Sigmoid colon (tissue), 7 donors: ENCODE measurements around the gene GPR39. TPM values are rescaled to one million over a fixed set of nuclear protein-coding genes. Genes with fewer than 3 reads are reported as not detected.
A peak's percentile ranks its signal among the peaks of the same experiment; 100 is the strongest.

Source experiments
- DNase-seq: peaks from one replicate; pipeline ENCODE4 v3.0.0-alpha.2; 2019
- H3K27ac ChIP-seq, 4 donors: fragments of 200-600 bp; sonication (generic); one replicate each; pipeline ENCODE4 v1.5.1; 2016 to 2019; ENCODE audit warnings: mild to moderate bottlenecking in 1 of 4
- H3K27me3 ChIP-seq, 3 donors: fragments of 200-600 bp; sonication (generic); one replicate each; pipeline ENCODE4 v1.5.1; 2019; ENCODE audit warnings: mild to moderate bottlenecking in 1 of 3
- H3K36me3 ChIP-seq, 4 donors: fragments of 200-600 bp; sonication (generic); one replicate each; pipeline ENCODE4 v1.5.1; 2016 to 2019
- H3K4me1 ChIP-seq, 4 donors: fragments of 200-600 bp; sonication (generic); one replicate each; pipeline ENCODE4 v1.5.1; 2017 to 2019
- H3K4me3 ChIP-seq, 4 donors: fragments of 200-600 bp; sonication (generic); one replicate each; pipeline ENCODE4 v1.5.1; 2017 to 2019; ENCODE audit warnings: mild to moderate bottlenecking in 2 of 4, moderate library complexity in 1 of 4
- H3K9me3 ChIP-seq, 4 donors: fragments of 200-600 bp in 3 of 4; sonication (generic) in 3 of 4; one replicate each; pipeline versions ENCODE4 v1.5.1 to v1.6.1; 2013 to 2019
- EP300 ChIP-seq, 4 donors: sonication (generic); formaldehyde crosslinking; IDR thresholded peaks; one replicate each; pipeline ENCODE4 v1.6.1; 2017; ENCODE audit warnings: antibody characterized with exemption in 4 of 4
- POLR2A ChIP-seq, 2 donors: fragments of 450-650 bp; IDR thresholded peaks; one replicate each; pipeline ENCODE4 v1.6.1; 2016; ENCODE audit warnings: antibody characterized with exemption in 2 of 2, mild to moderate bottlenecking in 2 of 2, moderate library complexity in 2 of 2
- POLR2AphosphoS5 ChIP-seq, 4 donors: sonication (generic); formaldehyde crosslinking; IDR thresholded peaks; one replicate each; pipeline ENCODE4 v1.6.1; 2017; ENCODE audit warnings: antibody characterized with exemption in 4 of 4
- WGBS, 2 donors: extraction: QIAGEN DNeasy Blood & Tissue Kit; methylation state at CpG; one replicate each; pipeline ENCODE4 v1.1.7; 2013; 5-methylcytosine and 5-hydroxymethylcytosine counted together
- intact Hi-C: fragments of 100-400 bp; cut with DNase I; formaldehyde crosslinking; loops from one replicate; pipeline ENCODE4 v1.15.1; 2023
- polyA plus RNA-seq, 3 donors: library from polyadenylated mRNA; stranded (reverse); fragments of 200-250 nt; gene quantifications; one replicate each; pipeline ENCODE4 v1.2.3, GENCODE V29; 2013
- total RNA-seq, 4 donors: library from RNA; depleted of rRNA; stranded (reverse); fragments of >200 nt; gene quantifications; one replicate each; pipeline ENCODE4 v1.1.0, GENCODE V29; 2016
- TF ChIP-seq, protein P1 (sequence below), 4 experiments: fragments of 450-650 bp in 3 of 4; fragments of 200-600 bp in 1 of 4; IDR thresholded peaks; one replicate each; pipeline ENCODE4 v1.5.1; 2016 to 2019; ENCODE audit warnings: antibody characterized with exemption in 4 of 4, mild to moderate bottlenecking in 3 of 4, moderate library complexity in 2 of 4
- donor health status: healthy with polysubstance abuse.
- donor health status: Bipolar disorder and iron deficiency.
- donor health status: healthy.

Gene GPR39
- total and polyA plus RNA-seq, 7 donors = 0.28 to 7.7 (median 1.6) TPM; not detected in 1

DNA sequence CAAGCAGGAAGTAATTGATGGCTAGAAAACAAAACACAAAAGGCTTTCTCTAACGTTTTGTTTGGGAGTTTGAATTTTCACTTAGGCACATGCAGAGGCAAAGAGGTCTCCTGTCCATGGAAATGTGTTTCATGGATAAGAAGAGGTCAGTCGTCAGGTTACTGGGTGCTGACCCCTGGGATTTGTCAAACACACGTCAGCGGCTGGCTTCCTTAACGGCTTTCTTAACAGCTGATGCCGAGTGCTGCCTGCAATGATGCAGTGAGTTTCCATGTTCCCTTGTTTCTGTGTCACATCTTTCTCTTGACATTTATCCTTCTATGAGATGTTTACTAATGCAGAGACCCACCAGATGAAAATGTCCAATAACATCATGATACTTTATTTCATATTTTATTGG is 31.7 kb downstream of the GPR39 start:
- intact Hi-C loops = no loop called here
- no peaks in the 10 kb centered on the region for H3K27me3 ChIP-seq
- WGBS, 2 donors = 26 to 55% methylated on average over 6 of the region's 6 CpGs

DNA sequence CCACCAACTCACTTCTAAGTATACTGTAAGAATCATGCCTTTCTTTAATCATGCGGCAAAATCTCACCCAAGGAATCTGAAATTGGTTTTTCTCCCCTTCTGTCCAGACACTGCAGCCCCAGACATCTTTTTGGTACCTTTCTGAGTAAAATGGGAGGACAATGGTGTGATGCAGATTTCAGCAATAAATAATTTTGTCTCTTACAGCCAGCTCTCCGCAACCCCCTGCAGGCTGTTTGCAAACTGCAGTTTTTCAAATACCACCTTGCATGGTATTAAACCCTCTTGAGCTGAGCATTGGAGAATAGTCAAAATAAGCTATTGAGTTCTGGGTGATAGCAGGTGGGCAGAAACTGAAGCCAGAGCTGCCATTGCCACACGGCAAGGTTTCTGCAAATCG is 32.2 kb downstream of the GPR39 start:
- intact Hi-C loops = no loop called here
- no peaks in the 10 kb centered on the region for H3K36me3 ChIP-seq
- H3K9me3 ChIP-seq = peaks cover 0 to 2% (median 0%) of the 10 kb centered on the region in 4 donors
- H3K27ac ChIP-seq = no peak overlapping the region
- no peaks in the 10 kb centered on the region for H3K4me1 ChIP-seq
- WGBS, 2 donors = 88 to 90% methylated on average over 4 of the region's 4 CpGs
- TF ChIP-seq POLR2AphosphoS5 (IDR thresholded peaks at IDR 0.05) (no peak), POLR2A (IDR thresholded peaks at IDR 0.05) (no peak), EP300 (IDR thresholded peaks at IDR 0.05) (no peak)
- TF ChIP-seq, protein P1, sequence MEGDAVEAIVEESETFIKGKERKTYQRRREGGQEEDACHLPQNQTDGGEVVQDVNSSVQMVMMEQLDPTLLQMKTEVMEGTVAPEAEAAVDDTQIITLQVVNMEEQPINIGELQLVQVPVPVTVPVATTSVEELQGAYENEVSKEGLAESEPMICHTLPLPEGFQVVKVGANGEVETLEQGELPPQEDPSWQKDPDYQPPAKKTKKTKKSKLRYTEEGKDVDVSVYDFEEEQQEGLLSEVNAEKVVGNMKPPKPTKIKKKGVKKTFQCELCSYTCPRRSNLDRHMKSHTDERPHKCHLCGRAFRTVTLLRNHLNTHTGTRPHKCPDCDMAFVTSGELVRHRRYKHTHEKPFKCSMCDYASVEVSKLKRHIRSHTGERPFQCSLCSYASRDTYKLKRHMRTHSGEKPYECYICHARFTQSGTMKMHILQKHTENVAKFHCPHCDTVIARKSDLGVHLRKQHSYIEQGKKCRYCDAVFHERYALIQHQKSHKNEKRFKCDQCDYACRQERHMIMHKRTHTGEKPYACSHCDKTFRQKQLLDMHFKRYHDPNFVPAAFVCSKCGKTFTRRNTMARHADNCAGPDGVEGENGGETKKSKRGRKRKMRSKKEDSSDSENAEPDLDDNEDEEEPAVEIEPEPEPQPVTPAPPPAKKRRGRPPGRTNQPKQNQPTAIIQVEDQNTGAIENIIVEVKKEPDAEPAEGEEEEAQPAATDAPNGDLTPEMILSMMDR (IDR thresholded peaks at IDR 0.05) = peak in 3 of 4 experiments; percentile 16 to 41 (median 17)
- DNase-seq = no peak
- H3K4me3 ChIP-seq = no peak overlapping the region
- no peaks in the 10 kb centered on the region for H3K27me3 ChIP-seq

More for the DNA sequence above, 31.7 kb downstream of the GPR39 start:
- no peak for TF ChIP-seq EP300 (IDR thresholded peaks at IDR 0.05)
- TF ChIP-seq, protein P1 (IDR thresholded peaks at IDR 0.05) = no peak
- TF ChIP-seq POLR2AphosphoS5 (IDR thresholded peaks at IDR 0.05) = no peak
- TF ChIP-seq POLR2A (IDR thresholded peaks at IDR 0.05) = no peak
- Histone ChIP-seq H3K36me3 (no peaks in the 10 kb centered on the region), H3K27ac (no peak overlapping the region), H3K9me3 (no peaks in the 10 kb centered on the region), H3K4me3 (no peak overlapping the region), H3K4me1 (no peaks in the 10 kb centered on the region)
- DNase-seq = no peak

DNA sequence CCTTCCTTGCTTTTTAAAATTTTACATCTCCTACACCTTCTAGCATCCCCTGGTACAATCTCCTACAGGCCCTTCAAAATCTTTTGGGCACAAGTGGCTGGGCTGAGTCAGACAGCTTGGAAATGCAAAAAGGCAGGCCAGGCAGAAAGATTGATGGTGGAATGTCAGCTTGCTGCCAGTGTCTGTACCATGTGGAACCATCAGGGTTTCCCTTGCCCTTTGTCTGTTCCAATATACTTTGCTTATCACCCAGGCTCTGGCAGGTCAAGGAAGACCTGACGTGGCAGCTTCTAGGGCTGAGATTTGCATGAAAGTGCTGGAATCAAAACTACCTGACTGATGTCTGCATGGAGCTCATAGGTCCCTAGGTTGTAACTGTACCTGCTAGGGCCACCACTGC is 33.3 kb downstream of the GPR39 start:
- peaks cover 0 to 4% (median 0%) of the 10 kb centered on the region in 4 donors for H3K9me3 ChIP-seq
- WGBS, 2 donors = 83% methylated on average over 1 of the region's 1 CpG

DNA sequence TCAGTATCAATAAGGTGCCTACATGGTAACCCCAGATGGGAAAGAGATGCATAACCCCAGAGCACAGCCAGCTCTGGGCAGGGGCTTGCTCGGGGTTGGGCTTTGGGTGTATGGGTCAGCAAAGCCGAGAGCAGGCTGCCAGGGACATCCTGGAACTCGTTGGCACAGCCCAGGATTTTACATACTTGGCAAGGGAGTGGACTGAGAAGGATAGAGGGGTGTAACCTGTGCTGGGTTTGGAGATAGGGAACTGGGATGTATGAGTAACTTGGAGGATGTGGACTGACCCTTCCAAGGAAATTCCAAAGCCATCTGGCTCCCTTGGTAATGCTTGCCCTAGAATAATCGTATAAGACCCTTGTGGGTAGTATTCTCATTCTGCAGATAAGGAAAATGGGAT is 44.2 kb downstream of the GPR39 start:
- WGBS, 2 donors = 73 to 82% methylated on average over 4 of the region's 4 CpGs
- intact Hi-C loops = no loop called here
- H3K27me3 ChIP-seq = no peaks in the 10 kb centered on the region
- DNase-seq = no peak
- no peaks in the 10 kb centered on the region for H3K4me1 ChIP-seq
- peaks cover 0 to 19% (median 0%) of the 10 kb centered on the region in 4 donors for H3K9me3 ChIP-seq
- no peaks in the 10 kb centered on the region for H3K36me3 ChIP-seq
- no peak overlapping the region for H3K4me3 ChIP-seq
- H3K27ac ChIP-seq = no peak overlapping the region
- TF ChIP-seq POLR2A (IDR thresholded peaks at IDR 0.05) = no peak
- no peak for TF ChIP-seq POLR2AphosphoS5 (IDR thresholded peaks at IDR 0.05)
- no peak for TF ChIP-seq EP300 (IDR thresholded peaks at IDR 0.05)
- TF ChIP-seq, protein P1 (IDR thresholded peaks at IDR 0.05) = no peak

More for the DNA sequence above, 33.3 kb downstream of the GPR39 start:
- intact Hi-C loops = no loop called here
- Histone ChIP-seq H3K27ac (no peak overlapping the region), H3K36me3 (no peaks in the 10 kb centered on the region), H3K27me3 (no peaks in the 10 kb centered on the region), H3K4me1 (no peaks in the 10 kb centered on the region), H3K4me3 (no peak overlapping the region)
- no peak for DNase-seq
- TF ChIP-seq, protein P1 (IDR thresholded peaks at IDR 0.05) = no peak
- TF ChIP-seq POLR2A (IDR thresholded peaks at IDR 0.05) (no peak), EP300 (IDR thresholded peaks at IDR 0.05) (no peak), POLR2AphosphoS5 (IDR thresholded peaks at IDR 0.05) (no peak)

DNA sequence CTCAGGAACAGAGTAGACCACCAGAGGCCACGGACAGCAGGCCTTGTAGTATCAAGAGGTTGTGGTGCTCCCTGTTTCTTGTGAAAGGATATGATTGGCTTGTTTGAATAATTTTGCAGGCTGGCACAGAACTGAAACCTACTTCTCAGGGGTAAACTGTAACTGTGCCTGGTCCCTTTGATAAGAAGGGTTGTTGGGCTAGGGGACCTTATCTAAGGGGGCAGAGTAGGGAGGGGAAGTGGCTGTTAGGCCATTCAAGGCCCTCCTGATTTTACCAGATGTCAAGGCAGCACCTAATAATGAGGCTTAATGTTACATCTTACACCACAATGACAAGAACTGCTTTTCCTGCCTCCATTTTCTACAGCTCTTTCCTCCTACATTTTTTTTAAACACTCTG is 45.6 kb downstream of the GPR39 start:
- DNase-seq = no peak
- intact Hi-C loops = no loop called here
- Histone ChIP-seq H3K27me3 (no peaks in the 10 kb centered on the region), H3K36me3 (no peaks in the 10 kb centered on the region), H3K4me1 (no peaks in the 10 kb centered on the region), H3K9me3 (peaks cover 0 to 22% (median 10%) of the 10 kb centered on the region in 4 donors), H3K4me3 (no peak overlapping the region), H3K27ac (no peak overlapping the region)
- WGBS, 2 donors = 45 to 80% methylated on average over 1 of the region's 1 CpG
- TF ChIP-seq, protein P1 (IDR thresholded peaks at IDR 0.05) = no peak
- TF ChIP-seq POLR2A (IDR thresholded peaks at IDR 0.05) (no peak), EP300 (IDR thresholded peaks at IDR 0.05) (no peak), POLR2AphosphoS5 (IDR thresholded peaks at IDR 0.05) (no peak)
